Measurements from ENCODE around the gene PIK3IP1. TPM values are rescaled to one million over a fixed set of nuclear protein-coding genes. Genes with fewer than 3 reads are reported as not detected.

Gene PIK3IP1
- total RNA-seq, 3 donors from 2014 or later, result 17.1 to 24.7 (median 22.8) TPM

DNA sequence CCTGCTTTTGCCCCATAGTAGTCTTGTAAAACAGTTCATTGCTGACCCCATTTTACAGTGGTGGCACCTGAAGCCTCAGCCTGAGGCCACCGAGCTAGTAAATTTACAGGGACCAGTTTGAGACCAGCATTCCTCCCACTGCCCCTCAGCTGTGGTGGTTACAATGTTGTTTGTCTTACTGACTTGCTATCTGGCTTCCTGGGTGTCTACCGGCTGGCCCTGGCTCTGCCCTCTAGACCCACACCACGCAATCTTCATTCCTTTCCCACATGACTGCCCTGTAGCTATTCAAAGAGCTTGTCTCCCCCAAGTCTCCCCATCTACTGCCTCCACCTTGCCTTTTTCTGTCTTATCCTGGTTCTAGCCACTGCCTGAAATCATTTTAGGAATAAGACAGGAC, 20.8 kb downstream of the PIK3IP1 start:
- no peak overlapping the region for H3K4me3 ChIP-seq
- peaks cover 12% of the 10 kb centered on the region for H3K36me3 ChIP-seq (ENCODE audit: low read depth)
- no peak for ATAC-seq
- TF ChIP-seq, protein P1, sequence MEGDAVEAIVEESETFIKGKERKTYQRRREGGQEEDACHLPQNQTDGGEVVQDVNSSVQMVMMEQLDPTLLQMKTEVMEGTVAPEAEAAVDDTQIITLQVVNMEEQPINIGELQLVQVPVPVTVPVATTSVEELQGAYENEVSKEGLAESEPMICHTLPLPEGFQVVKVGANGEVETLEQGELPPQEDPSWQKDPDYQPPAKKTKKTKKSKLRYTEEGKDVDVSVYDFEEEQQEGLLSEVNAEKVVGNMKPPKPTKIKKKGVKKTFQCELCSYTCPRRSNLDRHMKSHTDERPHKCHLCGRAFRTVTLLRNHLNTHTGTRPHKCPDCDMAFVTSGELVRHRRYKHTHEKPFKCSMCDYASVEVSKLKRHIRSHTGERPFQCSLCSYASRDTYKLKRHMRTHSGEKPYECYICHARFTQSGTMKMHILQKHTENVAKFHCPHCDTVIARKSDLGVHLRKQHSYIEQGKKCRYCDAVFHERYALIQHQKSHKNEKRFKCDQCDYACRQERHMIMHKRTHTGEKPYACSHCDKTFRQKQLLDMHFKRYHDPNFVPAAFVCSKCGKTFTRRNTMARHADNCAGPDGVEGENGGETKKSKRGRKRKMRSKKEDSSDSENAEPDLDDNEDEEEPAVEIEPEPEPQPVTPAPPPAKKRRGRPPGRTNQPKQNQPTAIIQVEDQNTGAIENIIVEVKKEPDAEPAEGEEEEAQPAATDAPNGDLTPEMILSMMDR (IDR thresholded peaks at IDR 0.05), result no peak
- no peaks in the 10 kb centered on the region for H3K9me3 ChIP-seq
- DNase-seq, result no peak
- intact Hi-C loops (cut with DNase I, micrococcal nuclease), result no loop called here
- H3K4me1 ChIP-seq (ENCODE audit: low read depth), result no peaks in the 10 kb centered on the region

DNA sequence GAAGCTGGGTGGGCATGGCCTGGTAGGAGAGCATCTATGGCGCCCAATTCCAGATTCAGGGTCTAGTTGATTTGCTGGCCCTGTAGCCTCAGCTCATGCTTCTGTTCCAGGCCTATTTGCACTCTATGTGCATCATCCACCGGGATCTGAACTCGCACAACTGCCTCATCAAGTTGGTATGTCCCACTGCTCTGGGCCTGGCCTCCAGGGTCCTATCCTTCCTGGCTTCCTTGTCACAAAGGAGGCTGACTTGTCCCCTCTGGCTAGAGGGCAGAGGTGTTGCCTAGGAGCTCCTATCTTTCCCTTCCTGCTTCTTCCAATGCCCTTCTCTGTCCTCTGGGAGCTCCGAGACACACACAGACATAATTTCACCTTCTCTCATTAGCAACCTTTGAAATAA, 21.3 kb downstream of the PIK3IP1 start:
- H3K9me3 ChIP-seq, result no peaks in the 10 kb centered on the region
- H3K4me3 ChIP-seq, result no peak overlapping the region
- H3K36me3 ChIP-seq (ENCODE audit: low read depth), result peaks cover 12% of the 10 kb centered on the region
- H3K4me1 ChIP-seq (ENCODE audit: low read depth), result no peaks in the 10 kb centered on the region
- TF ChIP-seq, protein P1 (IDR thresholded peaks at IDR 0.05), result no peak
- no peak for ATAC-seq
- intact Hi-C loops (cut with DNase I, micrococcal nuclease), result no loop called here
- peak in 1 of 3 donors; percentile 22 for DNase-seq

DNA sequence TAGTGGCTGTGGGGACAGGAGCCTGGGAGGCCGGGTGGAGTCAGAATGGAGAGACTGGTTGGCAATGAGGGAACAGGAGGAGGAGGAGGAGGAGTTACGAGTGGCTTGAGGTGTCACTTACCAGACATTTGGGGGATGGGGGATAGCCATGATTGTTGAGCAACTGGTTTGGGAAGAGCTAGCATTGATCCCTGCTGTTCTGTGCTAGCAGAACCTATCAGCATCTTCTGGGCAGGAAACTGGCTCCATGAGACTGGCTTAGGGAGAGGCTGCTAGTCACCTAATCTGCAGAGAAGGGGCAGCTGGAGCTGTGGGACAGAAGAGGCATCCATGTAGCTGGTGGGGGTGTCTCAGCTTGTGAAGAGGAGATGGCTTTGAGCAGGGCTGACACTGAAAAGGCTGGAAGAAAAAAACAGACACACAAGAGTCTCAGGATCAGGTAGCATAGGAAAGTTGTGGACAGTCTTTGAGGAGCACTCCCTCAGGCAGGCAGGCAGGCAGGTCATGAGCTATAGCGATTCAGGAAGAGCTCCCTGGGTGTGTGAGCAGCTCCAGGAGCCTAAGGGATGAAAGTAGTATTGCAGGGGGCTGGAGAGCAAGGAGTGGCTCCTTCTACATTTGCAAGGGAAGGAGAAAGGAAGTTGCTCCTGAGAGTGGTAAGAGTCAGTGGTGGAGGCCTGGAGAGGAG, 22.3 kb downstream of the PIK3IP1 start:
- Histone ChIP-seq H3K4me3 (no peak overlapping the region), H3K9me3 (no peaks in the 10 kb centered on the region), H3K4me1 (ENCODE audit: low read depth) (no peaks in the 10 kb centered on the region), H3K36me3 (ENCODE audit: low read depth) (peaks cover 8% of the 10 kb centered on the region)
- TF ChIP-seq, protein P1 (IDR thresholded peaks at IDR 0.05), result no peak
- ATAC-seq (no peak), DNase-seq (peak in 1 of 3 donors; percentile 6)
- intact Hi-C loops (cut with DNase I, micrococcal nuclease), result no loop called here

DNA sequence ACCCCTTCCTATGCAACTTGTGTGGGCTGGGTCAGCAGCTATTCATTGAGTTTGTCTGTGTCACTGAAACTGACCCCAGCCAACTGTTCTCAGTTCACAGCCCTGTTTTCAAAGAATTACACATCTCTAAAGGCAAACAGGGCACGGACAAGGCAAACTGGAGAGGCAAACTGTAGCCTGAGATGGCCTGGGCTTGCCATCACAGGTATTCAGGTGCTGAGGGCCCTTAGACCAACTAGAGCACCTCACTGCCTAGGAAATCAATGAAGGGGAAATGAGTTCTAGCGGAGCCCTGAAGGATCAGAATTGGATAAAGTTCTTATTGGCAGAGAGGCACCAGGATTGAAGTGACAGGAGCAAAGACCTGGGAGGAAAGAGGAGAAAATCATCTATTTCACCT, 24.0 kb downstream of the PIK3IP1 start:
- no peak for ATAC-seq
- no peaks in the 10 kb centered on the region for H3K4me1 ChIP-seq (ENCODE audit: low read depth)
- H3K9me3 ChIP-seq, result no peaks in the 10 kb centered on the region
- peaks cover 4% of the 10 kb centered on the region for H3K36me3 ChIP-seq (ENCODE audit: low read depth)
- intact Hi-C loops (cut with DNase I, micrococcal nuclease), result no loop called here
- H3K4me3 ChIP-seq, result no peak overlapping the region
- DNase-seq, result peak in 1 of 3 donors; percentile 0
- TF ChIP-seq, protein P1 (IDR thresholded peaks at IDR 0.05), result no peak

DNA sequence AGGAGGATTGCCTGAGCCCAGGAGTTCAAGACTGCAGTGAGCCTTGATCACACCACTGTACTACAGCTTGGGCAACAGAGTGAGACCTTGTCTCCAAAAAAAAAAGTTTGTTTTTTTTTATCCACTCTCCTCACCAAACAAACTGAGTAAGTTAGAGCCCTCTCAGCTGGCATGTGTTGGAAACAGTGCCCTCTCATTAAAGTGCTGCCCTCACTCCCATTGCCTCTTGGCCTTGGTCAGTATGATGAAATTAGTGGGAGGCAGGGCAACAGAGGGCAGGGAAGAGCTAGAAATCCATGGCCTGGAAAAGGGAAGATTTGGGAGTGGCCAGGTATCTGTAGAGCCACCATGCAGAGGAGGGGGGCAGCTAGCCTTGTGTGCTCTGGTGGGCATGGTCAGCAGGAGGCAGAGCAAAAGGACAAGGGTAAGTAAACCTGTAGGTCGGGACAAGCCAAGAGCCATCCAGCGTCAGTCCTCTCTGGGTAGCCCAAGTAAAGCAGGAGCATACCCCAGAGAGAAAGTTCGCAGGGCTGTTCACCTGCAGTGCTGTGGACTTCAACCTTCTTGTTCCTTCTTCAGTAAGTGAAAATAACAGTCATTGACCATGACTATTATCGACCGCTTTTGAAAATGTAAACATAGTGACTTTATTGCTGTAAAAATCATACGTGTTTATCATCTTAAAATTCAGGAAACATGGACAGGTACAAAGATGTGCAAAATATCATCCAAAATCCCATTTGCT, 28.2 kb downstream of the PIK3IP1 start:
- peak in 1 of 3 donors; percentile 3 for DNase-seq
- intact Hi-C loops (cut with DNase I, micrococcal nuclease), result no loop called here

More for the DNA sequence above, 28.2 kb downstream of the PIK3IP1 start:
- Histone ChIP-seq H3K4me3 (no peak overlapping the region), H3K9me3 (no peaks in the 10 kb centered on the region), H3K4me1 (ENCODE audit: low read depth) (no peaks in the 10 kb centered on the region), H3K36me3 (ENCODE audit: low read depth) (no peaks in the 10 kb centered on the region)
- TF ChIP-seq, protein P1 (IDR thresholded peaks at IDR 0.05), result no peak
- ATAC-seq, result no peak

Data from mucosa of descending colon (tissue), 3 donors.